Trophoblast cell (in vitro differentiated cells and primary cell): Measurements from ENCODE around the gene EYA2.

Source experiments
- DNase-seq, 2 donors: peaks; one replicate each; pipeline ENCODE4 v3.0.0-alpha.2; 2016
- H2AFZ ChIP-seq: 2 replicates; pipeline ENCODE4 v1.6.1; 2013; ENCODE audit warnings: low read length, moderate library complexity, mild to moderate bottlenecking; ENCODE audit not compliant: insufficient read depth, poor library complexity
- H2AK5ac ChIP-seq: 2 replicates; pipeline ENCODE4 v1.6.1; 2013; ENCODE audit warnings: mild to moderate bottlenecking, low read length
- H2BK120ac ChIP-seq: 2 replicates; pipeline ENCODE4 v1.6.1; 2013; ENCODE audit warnings: low read length, mild to moderate bottlenecking, moderate library complexity; ENCODE audit not compliant: insufficient read depth, poor library complexity
- H2BK12ac ChIP-seq: 2 replicates; pipeline ENCODE4 v1.6.1; 2013; ENCODE audit warnings: mild to moderate bottlenecking, low read length, moderate library complexity
- H2BK5ac ChIP-seq: 2 replicates; pipeline ENCODE4 v1.6.1; 2013; ENCODE audit warnings: low read length, low read depth, moderate library complexity, mild to moderate bottlenecking; ENCODE audit not compliant: poor library complexity
- H3K14ac ChIP-seq: 2 replicates; pipeline ENCODE4 v1.6.1; 2013; ENCODE audit warnings: mild to moderate bottlenecking, low read length
- H3K18ac ChIP-seq: 2 replicates; pipeline ENCODE4 v1.6.1; 2013; ENCODE audit warnings: mild to moderate bottlenecking, low read length
- H3K23ac ChIP-seq: 2 replicates; pipeline ENCODE4 v1.6.1; 2013; ENCODE audit warnings: low read length
- H3K27ac ChIP-seq: 2 replicates; pipeline ENCODE4 v1.5.1; 2013; ENCODE audit warnings: low read depth, mild to moderate bottlenecking, inconsistent platforms, low read length, moderate library complexity
- H3K27me3 ChIP-seq: 2 replicates; pipeline ENCODE4 v1.6.1; 2013; ENCODE audit warnings: inconsistent platforms, mild to moderate bottlenecking, low read length, moderate library complexity; ENCODE audit not compliant: insufficient read depth
- H3K36me3 ChIP-seq, 2 experiments: 1 replicate in 1 of 2; 2 replicates in 1 of 2; pipeline ENCODE4 v1.6.1; 2013; ENCODE audit warnings: low read length in 2 of 2, mild to moderate bottlenecking in 2 of 2, moderate library complexity in 1 of 2; ENCODE audit not compliant: insufficient read depth in 2 of 2, control insufficient read depth in 1 of 2
- H3K4ac ChIP-seq: 2 replicates; pipeline ENCODE4 v1.6.1; 2013; ENCODE audit warnings: low read depth, mild to moderate bottlenecking, low read length, moderate library complexity
- H3K4me1 ChIP-seq, 2 experiments: 1 replicate in 1 of 2; 2 replicates in 1 of 2; pipeline ENCODE4 v1.6.1; 2013; ENCODE audit warnings: low read length in 2 of 2, mild to moderate bottlenecking in 2 of 2, moderate library complexity in 1 of 2; ENCODE audit not compliant: insufficient read depth in 2 of 2, control insufficient read depth in 1 of 2
- H3K4me2 ChIP-seq: 2 replicates; pipeline ENCODE4 v1.6.1; 2013; ENCODE audit warnings: inconsistent platforms, mild to moderate bottlenecking, low read length, moderate library complexity
- H3K4me3 ChIP-seq: 2 replicates; pipeline ENCODE4 v1.5.1; 2013; ENCODE audit warnings: mild to moderate bottlenecking, low read depth, low read length, inconsistent platforms
- H3K79me1 ChIP-seq: one replicate; pipeline ENCODE4 v1.6.1; 2013; ENCODE audit warnings: low read length
- H3K79me2 ChIP-seq: 2 replicates; pipeline ENCODE4 v1.6.1; 2013; ENCODE audit warnings: low read length, mild to moderate bottlenecking; ENCODE audit not compliant: control insufficient read depth, insufficient read depth, poor library complexity
- H3K9ac ChIP-seq: 2 replicates; pipeline ENCODE4 v1.6.1; 2013; ENCODE audit warnings: mild to moderate bottlenecking, low read length
- H3K9me3 ChIP-seq: 2 replicates; pipeline ENCODE4 v1.6.1; 2013; ENCODE audit warnings: low read depth, mild to moderate bottlenecking, control low read depth, inconsistent platforms, low read length; ENCODE audit not compliant: insufficient read depth
- H4K12ac ChIP-seq: 2 replicates; pipeline ENCODE4 v1.6.1; 2013; ENCODE audit warnings: low read depth, mild to moderate bottlenecking, low read length, moderate library complexity
- H4K8ac ChIP-seq: 2 replicates; pipeline ENCODE4 v1.6.1; 2013; ENCODE audit warnings: low read depth, mild to moderate bottlenecking, low read length, moderate library complexity
- H4K91ac ChIP-seq: one replicate; pipeline ENCODE4 v1.6.1; 2013; ENCODE audit warnings: low read depth, mild to moderate bottlenecking, low read length, moderate library complexity
- WGBS: extraction: QIAGEN DNeasy Blood & Tissue Kit; methylation state at CpG from one replicate; pipeline ENCODE4 v1.1.7; 2013; ENCODE audit warnings: missing lambda C conversion rate; ENCODE audit not compliant: insufficient read length, insufficient coverage; ENCODE audit errors: extremely low coverage; 5-methylcytosine and 5-hydroxymethylcytosine counted together

Gene EYA2

GRCh38 chr20:47235111-47235510, 340.5 kb downstream of the EYA2 start:
- Histone ChIP-seq H3K9me3 (peaks cover 3% of the 10 kb centered on the region), H3K79me2 (no peaks in the 10 kb centered on the region), H3K4me3 (no peak overlapping the region), H3K4ac (no peak overlapping the region), H4K8ac (no peak overlapping the region), H3K36me3 (peaks cover 37 to 50% of the 10 kb centered on the region in 2 experiments), H3K4me2 (no peak overlapping the region), H2AK5ac (no peak overlapping the region), H2BK120ac (no peak overlapping the region), H3K18ac (no peak overlapping the region), H2BK12ac (no peak overlapping the region), H3K27me3 (no peaks in the 10 kb centered on the region), H2AFZ (no peak overlapping the region), H3K23ac (no peak overlapping the region), H3K4me1 (peaks cover 0 to 6% of the 10 kb centered on the region in 2 experiments), H3K9ac (no peak overlapping the region), H4K91ac (no peak overlapping the region), H3K79me1 (no peaks in the 10 kb centered on the region), H3K14ac (no peak overlapping the region), H3K27ac (no peak overlapping the region), H2BK5ac (no peak overlapping the region), H4K12ac (no peak overlapping the region)
- no CpG with 5 or more reads among the region's 6 CpGs for WGBS
- DNase-seq, result no peak

GRCh38 chr20:47235853-47236638, 341.4 kb downstream of the EYA2 start:
- Histone ChIP-seq H3K14ac (no peak overlapping the region), H3K4me2 (no peak overlapping the region), H3K9ac (no peak overlapping the region), H3K18ac (no peak overlapping the region), H3K79me1 (no peaks in the 10 kb centered on the region), H2BK120ac (no peak overlapping the region), H2BK12ac (no peak overlapping the region), H3K9me3 (peaks cover 3% of the 10 kb centered on the region), H2AFZ (no peak overlapping the region), H4K12ac (no peak overlapping the region), H3K4me1 (peaks cover 0 to 4% of the 10 kb centered on the region in 2 experiments), H3K27me3 (no peaks in the 10 kb centered on the region), H3K79me2 (no peaks in the 10 kb centered on the region), H4K91ac (no peak overlapping the region), H3K23ac (no peak overlapping the region), H2BK5ac (no peak overlapping the region), H3K36me3 (peaks cover 38 to 48% of the 10 kb centered on the region in 2 experiments), H3K4ac (no peak overlapping the region), H3K4me3 (no peak overlapping the region), H4K8ac (no peak overlapping the region), H3K27ac (no peak overlapping the region), H2AK5ac (no peak overlapping the region)
- DNase-seq, result no peak
- WGBS, result no CpG with 5 or more reads among the region's 14 CpGs

- no peak overlapping the region for H2BK5ac ChIP-seq
- peaks cover 0 to 2% of the 10 kb centered on the region in 2 experiments for H3K4me1 ChIP-seq
- no peak overlapping the region for H3K14ac ChIP-seq
- H3K27me3 ChIP-seq, result no peaks in the 10 kb centered on the region
- H3K23ac ChIP-seq, result no peak overlapping the region
- H3K9ac ChIP-seq, result no peak overlapping the region
- no peak overlapping the region for H4K8ac ChIP-seq
- no peak overlapping the region for H3K4me2 ChIP-seq
- peaks cover 3% of the 10 kb centered on the region for H3K9me3 ChIP-seq
- no peak overlapping the region for H2AK5ac ChIP-seq
- H3K79me2 ChIP-seq, result no peaks in the 10 kb centered on the region
- no peak for DNase-seq
- no CpG with 5 or more reads among the region's 1 CpG for whole genome bisulfite sequencing
- H3K4me3 ChIP-seq, result no peak overlapping the region
- no peak overlapping the region for H2BK120ac ChIP-seq
- no peak overlapping the region for H3K18ac ChIP-seq
- no peak overlapping the region for H3K27ac ChIP-seq
- H4K91ac ChIP-seq, result no peak overlapping the region
- H3K4ac ChIP-seq, result no peak overlapping the region
- H3K79me1 ChIP-seq, result no peaks in the 10 kb centered on the region
- no peak overlapping the region for H4K12ac ChIP-seq
- peaks cover 39 to 49% of the 10 kb centered on the region in 2 experiments for H3K36me3 ChIP-seq
- no peak overlapping the region for H2AFZ ChIP-seq
- H2BK12ac ChIP-seq, result no peak overlapping the region
These were observed 341.9 kb downstream of the EYA2 start for GRCh38 chr20:47236639-47236900.

- DNase-seq, result no peak
- no peaks in the 10 kb centered on the region for H3K79me2 ChIP-seq
- no peak overlapping the region for H3K9ac ChIP-seq
- WGBS, result no CpG with 5 or more reads among the region's 4 CpGs
- H3K4me1 ChIP-seq, result peaks cover 0 to 2% of the 10 kb centered on the region in 2 experiments
- no peak overlapping the region for H2BK5ac ChIP-seq
- peaks cover 45 to 55% of the 10 kb centered on the region in 2 experiments for H3K36me3 ChIP-seq
- no peaks in the 10 kb centered on the region for H3K27me3 ChIP-seq
- no peak overlapping the region for H3K4ac ChIP-seq
- H3K4me2 ChIP-seq, result no peak overlapping the region
- H3K9me3 ChIP-seq, result peaks cover 3% of the 10 kb centered on the region
- H3K14ac ChIP-seq, result no peak overlapping the region
- no peak overlapping the region for H4K91ac ChIP-seq
- no peak overlapping the region for H4K12ac ChIP-seq
- H2AK5ac ChIP-seq, result no peak overlapping the region
- no peak overlapping the region for H4K8ac ChIP-seq
- H2AFZ ChIP-seq, result no peak overlapping the region
- H2BK12ac ChIP-seq, result no peak overlapping the region
- no peak overlapping the region for H3K27ac ChIP-seq
- H3K79me1 ChIP-seq, result no peaks in the 10 kb centered on the region
- H3K4me3 ChIP-seq, result no peak overlapping the region
- H2BK120ac ChIP-seq, result no peak overlapping the region
- H3K18ac ChIP-seq, result no peak overlapping the region
- no peak overlapping the region for H3K23ac ChIP-seq
These were observed 343.1 kb downstream of the EYA2 start for GRCh38 chr20:47237715-47238114.
